ENCODE data around the gene VAV3. TPM values are rescaled to one million over a fixed set of nuclear protein-coding genes. Genes with fewer than 3 reads are reported as not detected.

The VAV3 gene
- total RNA-seq, 4 donors from 2014 or later: 44.1 to 123 (median 111) TPM

GRCh38 chr1:107662971-107663370, 302.0 kb downstream of the VAV3 start:
- WGBS, 2 donors (ENCODE audit: low coverage in 1 of 2): 85 to 88% methylated on average over 2 of the region's 2 CpGs
- in situ Hi-C loops (cut with MboI; ENCODE audit: low pct_ligation_motif_present in 1 of 4, low pct_unique_long_range_greater_than_20kb in 1 of 4, low sequenced_read_pairs in 3 of 4): no loop called here
- no peaks in the 10 kb centered on the region for H3K27me3 ChIP-seq
- no peak overlapping the region for H3K27ac ChIP-seq
- H3K9me3 ChIP-seq: no peaks in the 10 kb centered on the region
- intact Hi-C loops (cut with DNase I; ENCODE audit: low total_unique reads): no loop called here
- H3K4me3 ChIP-seq: no peak overlapping the region
- TF ChIP-seq POLR2AphosphoS5 (IDR thresholded peaks at IDR 0.05): no peak
- no peak for TF ChIP-seq EP300 (IDR thresholded peaks at IDR 0.05; ENCODE audit: low read depth)
- no peak for TF ChIP-seq POLR2A (IDR thresholded peaks at IDR 0.05)
- no peak for TF ChIP-seq CTCF (IDR thresholded peaks at IDR 0.05)
- H3K36me3 ChIP-seq: no peaks in the 10 kb centered on the region
- peaks cover 8 to 33% (median 20%) of the 10 kb centered on the region in 4 donors for H3K4me1 ChIP-seq
- DNase-seq: no peak

DNA sequence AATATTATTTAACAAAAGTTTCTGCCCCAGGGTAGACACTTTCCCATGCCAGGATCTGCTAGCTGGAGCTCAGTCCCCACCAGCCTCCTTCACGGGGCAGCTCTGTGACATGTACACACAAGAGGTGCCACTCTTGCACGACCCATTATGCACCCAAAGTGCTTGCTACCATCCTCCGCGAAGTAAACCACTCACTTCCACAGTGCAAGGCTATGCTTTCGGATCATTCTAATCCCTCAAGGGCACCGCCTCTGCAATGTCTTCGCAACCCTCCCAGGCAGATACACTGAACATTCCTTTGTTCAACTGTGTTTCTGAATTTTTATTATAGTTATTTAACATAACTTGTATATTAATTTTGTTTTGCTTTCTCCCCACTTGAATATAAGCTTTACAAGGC, 303.8 kb downstream of the VAV3 start:
- in situ Hi-C loops (cut with MboI; ENCODE audit: low pct_ligation_motif_present in 1 of 4, low pct_unique_long_range_greater_than_20kb in 1 of 4, low sequenced_read_pairs in 3 of 4): no loop called here
- Histone ChIP-seq H3K9me3 (no peaks in the 10 kb centered on the region), H3K27me3 (no peaks in the 10 kb centered on the region), H3K4me3 (no peak overlapping the region), H3K36me3 (no peaks in the 10 kb centered on the region), H3K4me1 (peaks cover 7 to 21% (median 10%) of the 10 kb centered on the region in 4 donors), H3K27ac (no peak overlapping the region)
- 85 to 93% methylated on average over 7 of the region's 7 CpGs for WGBS, 2 donors (ENCODE audit: low coverage in 1 of 2)
- intact Hi-C loops (cut with DNase I; ENCODE audit: low total_unique reads): no loop called here
- DNase-seq: no peak
- no peak for TF ChIP-seq POLR2A (IDR thresholded peaks at IDR 0.05)
- no peak for TF ChIP-seq POLR2AphosphoS5 (IDR thresholded peaks at IDR 0.05)
- TF ChIP-seq CTCF (IDR thresholded peaks at IDR 0.05): no peak
- no peak for TF ChIP-seq EP300 (IDR thresholded peaks at IDR 0.05; ENCODE audit: low read depth)

DNA sequence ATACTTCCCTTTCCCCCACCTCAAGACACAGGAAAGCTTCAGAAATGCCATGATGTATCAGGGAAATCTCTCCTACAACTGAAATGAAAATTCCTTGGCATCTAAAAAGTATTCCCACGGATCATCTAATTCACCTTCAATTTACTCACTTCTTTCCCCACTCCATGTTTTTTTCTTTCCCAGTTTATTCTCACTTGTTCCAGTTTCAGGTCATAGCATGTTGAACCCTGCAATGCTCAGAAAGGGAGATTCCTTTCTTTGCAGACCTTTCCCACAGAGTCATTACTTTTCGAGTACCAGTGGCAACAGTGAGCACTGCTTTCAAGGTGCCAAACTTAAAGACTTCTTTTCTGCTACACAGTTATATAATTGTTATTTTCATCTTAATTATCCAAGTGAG, 305.0 kb downstream of the VAV3 start:
- peaks cover 0 to 16% (median 5%) of the 10 kb centered on the region in 4 donors for H3K4me1 ChIP-seq
- no peaks in the 10 kb centered on the region for H3K36me3 ChIP-seq
- WGBS, 2 donors (ENCODE audit: low coverage in 1 of 2): 85 to 89% methylated on average over 2 of the region's 2 CpGs
- in situ Hi-C loops (cut with MboI; ENCODE audit: low pct_ligation_motif_present in 1 of 4, low pct_unique_long_range_greater_than_20kb in 1 of 4, low sequenced_read_pairs in 3 of 4) (no loop called here), intact Hi-C loops (cut with DNase I; ENCODE audit: low total_unique reads) (no loop called here)
- no peaks in the 10 kb centered on the region for H3K9me3 ChIP-seq
- TF ChIP-seq CTCF (IDR thresholded peaks at IDR 0.05): no peak
- no peak for TF ChIP-seq POLR2A (IDR thresholded peaks at IDR 0.05)
- TF ChIP-seq EP300 (IDR thresholded peaks at IDR 0.05; ENCODE audit: low read depth): no peak
- no peak for TF ChIP-seq POLR2AphosphoS5 (IDR thresholded peaks at IDR 0.05)
- H3K27ac ChIP-seq: no peak overlapping the region
- H3K27me3 ChIP-seq: no peaks in the 10 kb centered on the region
- DNase-seq: no peak
- H3K4me3 ChIP-seq: no peak overlapping the region

DNA sequence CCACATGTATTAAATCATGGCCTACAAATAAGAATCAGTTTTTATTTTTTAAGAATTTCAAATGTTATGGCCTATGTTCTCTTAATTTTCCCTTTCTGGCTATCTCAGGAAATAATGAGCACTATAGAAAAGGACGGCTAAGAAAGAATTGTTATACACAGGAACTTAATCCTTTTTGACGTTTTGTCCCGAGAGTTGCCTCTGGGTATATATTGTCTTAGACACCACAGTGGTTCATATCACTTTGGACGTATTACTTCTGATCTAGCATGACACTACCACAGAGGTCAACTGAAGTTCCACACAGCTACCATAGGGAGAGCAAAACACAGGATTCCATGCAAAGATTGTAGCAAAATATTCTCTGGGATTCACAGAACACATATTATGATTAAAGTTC, 307.6 kb downstream of the VAV3 start:
- intact Hi-C loops (cut with DNase I; ENCODE audit: low total_unique reads) (no loop called here), in situ Hi-C loops (cut with MboI; ENCODE audit: low pct_ligation_motif_present in 1 of 4, low pct_unique_long_range_greater_than_20kb in 1 of 4, low sequenced_read_pairs in 3 of 4) (no loop called here)
- H3K27ac ChIP-seq: no peak overlapping the region
- peaks cover 0 to 28% (median 5%) of the 10 kb centered on the region in 4 donors for H3K4me1 ChIP-seq
- no peak for DNase-seq
- no peak for TF ChIP-seq CTCF (IDR thresholded peaks at IDR 0.05)
- TF ChIP-seq EP300 (IDR thresholded peaks at IDR 0.05; ENCODE audit: low read depth): no peak
- no peak for TF ChIP-seq POLR2A (IDR thresholded peaks at IDR 0.05)
- no peak for TF ChIP-seq POLR2AphosphoS5 (IDR thresholded peaks at IDR 0.05)
- H3K9me3 ChIP-seq: no peaks in the 10 kb centered on the region
- H3K36me3 ChIP-seq: no peaks in the 10 kb centered on the region
- no peaks in the 10 kb centered on the region for H3K27me3 ChIP-seq
- no peak overlapping the region for H3K4me3 ChIP-seq
- 91 to 94% methylated on average over 4 of the region's 4 CpGs for WGBS, 2 donors (ENCODE audit: low coverage in 1 of 2)

Data from transverse colon (tissue), 4 donors.